HG02588 (cell line): Measurements from ENCODE around the gene ATRNL1.

Experiments used
- ATAC-seq: cut with Tn5 transposase; IDR thresholded peaks from one replicate; pipeline ENCODE4 v1.9.1; 2021; ENCODE audit warnings: mild to moderate bottlenecking, moderate library complexity; ENCODE audit not compliant: unreplicated experiment

ATRNL1 gene

DNA sequence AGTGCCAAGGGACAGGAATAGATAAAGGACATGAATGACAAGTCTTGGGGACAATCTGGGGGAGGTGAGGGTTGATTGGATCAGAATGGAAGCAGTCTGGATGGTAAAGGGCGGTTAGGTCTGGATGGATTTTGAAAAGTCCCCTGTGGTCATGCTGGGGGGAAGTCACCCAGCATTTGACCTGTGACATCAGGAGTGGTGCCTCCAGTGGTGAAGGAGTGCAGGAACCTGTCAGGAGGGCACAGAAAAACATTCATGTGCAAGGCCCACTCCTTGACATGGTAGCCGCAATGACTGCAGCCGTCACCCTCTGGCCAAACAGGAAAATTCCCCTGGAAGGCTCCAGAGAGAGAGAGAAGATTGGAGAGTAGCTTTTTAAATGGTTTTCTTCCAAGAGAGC, 875.1 kb downstream of the ATRNL1 start:
- ATAC-seq, result no peak

DNA sequence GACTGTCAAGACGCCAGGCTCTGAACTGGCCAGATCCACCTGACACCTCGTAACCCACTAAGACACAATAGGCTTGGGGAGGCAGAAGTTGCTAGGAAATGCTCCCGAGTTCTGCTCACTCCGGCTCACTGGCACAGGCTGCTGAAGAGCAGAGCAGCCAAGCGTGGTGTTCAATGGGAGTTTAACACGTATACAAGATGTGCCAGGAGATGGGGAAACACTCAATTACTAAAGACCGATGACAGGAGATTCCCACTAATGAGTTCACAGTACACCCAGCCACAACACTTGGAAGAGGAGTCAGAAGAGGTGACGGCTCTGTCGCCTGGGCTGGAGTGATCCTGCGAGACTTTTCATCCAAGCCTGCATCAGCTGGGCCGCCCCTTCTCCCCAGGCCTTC, 876.4 kb downstream of the ATRNL1 start:
- ATAC-seq, result no peak

DNA sequence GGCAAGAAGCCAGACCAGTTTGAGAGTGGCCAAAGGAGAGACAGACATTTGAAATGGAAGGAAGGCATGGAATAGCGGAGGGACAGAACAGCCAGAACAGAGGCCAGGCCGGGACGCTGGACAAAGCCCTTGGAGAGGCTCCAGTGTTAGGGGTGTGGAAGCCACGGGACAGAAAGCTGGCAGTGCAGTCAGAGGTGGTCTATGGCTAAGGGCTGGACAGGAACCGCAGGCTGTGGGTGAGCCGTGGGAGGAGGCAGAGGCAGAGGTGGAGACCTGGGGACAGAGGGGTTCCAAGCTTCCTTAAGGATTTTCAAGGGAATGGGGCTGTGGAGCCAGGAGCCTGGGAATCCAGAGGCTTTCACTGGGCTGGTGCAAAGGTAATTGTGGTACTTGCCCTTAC, 878.8 kb downstream of the ATRNL1 start:
- no peak for ATAC-seq

DNA sequence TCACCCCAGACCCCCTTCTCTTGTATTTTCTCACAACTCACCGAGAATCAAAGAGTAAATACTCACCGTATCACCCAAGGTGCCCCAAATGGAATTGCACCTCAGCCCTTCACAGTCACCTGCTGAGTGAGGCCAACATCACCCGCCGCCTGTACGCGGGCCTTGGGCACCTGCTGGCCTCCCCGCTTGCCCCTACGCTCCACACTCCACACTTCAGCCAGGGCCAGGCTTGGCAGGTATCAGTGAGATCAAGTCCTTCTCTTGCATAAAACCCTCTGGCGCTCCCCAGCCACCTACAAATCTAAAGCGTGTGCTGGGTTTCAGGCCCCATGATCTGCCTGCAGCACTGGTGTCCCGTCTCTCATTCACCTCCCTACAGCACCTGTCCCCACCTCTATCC, 879.3 kb downstream of the ATRNL1 start:
- no peak for ATAC-seq

DNA sequence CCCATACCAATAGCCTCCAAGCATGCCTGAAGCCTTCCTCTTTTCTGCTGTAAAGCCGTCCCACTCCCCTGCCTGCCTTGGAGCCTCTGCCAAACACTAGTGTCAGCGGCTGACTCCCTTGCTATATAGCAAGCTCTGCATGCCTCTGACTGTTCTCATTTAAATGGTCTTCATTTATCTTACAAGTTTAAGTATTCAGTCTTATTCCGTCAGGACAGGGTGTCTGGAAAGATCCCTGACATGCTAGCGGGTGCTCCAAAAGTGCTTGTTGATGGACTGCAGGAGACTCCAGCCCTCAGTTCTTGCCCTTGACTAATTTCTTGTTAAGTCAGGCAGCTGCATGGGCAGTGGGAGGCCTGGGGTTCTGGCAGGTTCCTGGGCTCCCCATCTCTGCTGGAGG, 881.2 kb downstream of the ATRNL1 start:
- ATAC-seq, result no peak

DNA sequence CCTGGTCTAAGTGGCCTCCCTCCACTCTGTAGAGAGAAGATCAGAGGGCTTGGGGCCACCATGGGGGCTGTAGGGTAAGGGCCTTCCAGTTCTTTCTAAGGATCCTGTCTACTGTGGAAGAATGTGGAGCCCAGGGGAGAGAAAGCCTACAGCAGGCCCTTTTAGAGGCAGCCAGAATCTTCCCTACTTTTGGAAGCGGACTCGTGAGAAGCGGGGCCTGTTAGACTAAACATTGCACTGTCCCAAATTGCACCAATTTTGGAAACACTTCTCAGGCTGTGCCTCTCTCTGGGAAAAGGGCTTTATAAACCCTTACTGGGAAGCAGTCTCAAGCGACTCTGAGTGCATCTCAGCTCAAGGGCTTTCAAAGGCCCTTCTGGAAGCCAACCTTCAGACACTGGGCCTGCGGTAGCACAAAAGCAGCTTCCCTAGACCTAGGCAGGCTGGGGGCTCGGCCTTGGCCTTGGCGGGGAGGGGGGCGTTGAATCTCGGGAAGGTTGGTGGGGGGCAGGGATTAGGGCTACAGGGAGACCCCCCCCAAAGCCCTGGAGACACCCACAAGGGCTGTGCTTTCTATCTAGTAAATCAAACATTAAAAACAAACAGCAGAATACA, 881.8 kb downstream of the ATRNL1 start:
- no peak for ATAC-seq

DNA sequence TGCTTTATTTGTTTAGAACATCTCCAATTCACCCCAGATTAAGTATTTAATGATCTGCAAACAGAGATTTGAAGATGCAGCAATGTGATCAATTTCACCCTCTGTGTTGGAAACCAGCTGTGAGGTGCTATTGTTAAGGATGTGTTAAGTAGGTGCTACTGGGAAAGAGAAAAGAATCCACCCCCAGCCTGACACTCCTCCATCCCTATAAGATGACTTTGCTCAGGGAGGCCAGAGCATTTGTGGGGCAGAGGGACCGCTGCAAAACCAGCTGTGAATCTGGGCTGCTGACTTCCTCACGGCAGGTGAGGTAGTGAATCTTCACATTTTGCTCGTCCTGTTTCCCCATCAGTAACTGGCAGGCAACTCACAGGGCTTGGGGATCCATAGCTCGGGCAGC, 882.3 kb downstream of the ATRNL1 start:
- ATAC-seq, result no peak

DNA sequence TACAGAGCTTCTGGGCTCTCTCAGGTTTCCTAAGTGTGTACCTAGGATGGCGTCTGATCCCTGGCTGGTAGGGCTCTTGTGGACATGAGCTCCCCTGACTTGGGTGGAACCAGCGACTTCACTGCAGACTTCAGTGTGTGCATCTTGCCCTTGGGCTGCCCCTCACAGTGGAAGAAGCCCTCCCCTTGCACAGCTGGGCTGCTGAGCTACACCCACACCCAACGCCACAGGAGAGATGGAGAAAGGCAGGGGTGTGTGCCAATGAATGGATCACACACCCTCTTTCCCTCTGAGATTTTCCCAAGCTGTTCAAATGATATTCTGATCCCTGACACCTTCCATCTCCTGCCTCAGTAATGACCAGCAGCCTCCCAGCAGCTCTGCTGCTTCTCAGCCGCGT, 883.2 kb downstream of the ATRNL1 start:
- no peak for ATAC-seq

DNA sequence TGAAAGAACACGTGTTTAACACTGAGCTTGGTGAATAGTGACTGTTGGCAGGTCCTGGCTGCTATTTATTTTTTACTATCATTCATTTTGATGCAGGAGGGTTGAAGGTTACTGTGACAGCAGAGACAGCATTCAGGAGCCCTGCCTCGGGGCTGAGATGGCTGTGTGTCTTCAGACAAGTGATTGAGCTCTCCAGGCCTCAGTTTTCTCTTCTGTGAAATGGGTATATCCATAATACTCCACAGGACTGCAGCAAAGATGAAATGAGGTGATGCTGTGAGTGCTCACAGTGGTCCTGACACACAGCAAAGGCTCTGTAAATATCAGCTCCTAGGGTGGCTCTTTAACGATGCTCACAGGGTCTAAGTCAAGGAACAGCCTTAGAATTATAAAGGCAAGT, 884.7 kb downstream of the ATRNL1 start:
- no peak for ATAC-seq

DNA sequence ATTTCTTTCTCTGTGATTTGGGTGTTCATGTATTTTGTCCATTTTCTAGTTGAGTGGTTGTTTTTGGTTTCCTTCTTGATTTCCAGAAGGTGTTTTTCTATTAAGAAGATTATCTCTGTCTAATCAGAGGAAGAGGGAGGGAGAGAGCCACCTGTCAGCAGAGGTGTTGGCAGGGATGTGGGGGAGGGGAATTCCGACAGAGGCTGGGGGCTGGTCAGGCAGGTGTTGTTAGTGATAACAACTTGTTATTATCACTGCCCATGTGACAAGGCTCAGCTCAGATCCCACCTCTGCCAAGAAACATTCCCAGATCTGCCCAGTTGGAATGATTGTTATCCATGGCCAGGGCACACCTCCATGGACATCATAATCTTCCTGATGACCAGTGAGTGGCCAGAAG, 886.4 kb downstream of the ATRNL1 start:
- ATAC-seq, result no peak

DNA sequence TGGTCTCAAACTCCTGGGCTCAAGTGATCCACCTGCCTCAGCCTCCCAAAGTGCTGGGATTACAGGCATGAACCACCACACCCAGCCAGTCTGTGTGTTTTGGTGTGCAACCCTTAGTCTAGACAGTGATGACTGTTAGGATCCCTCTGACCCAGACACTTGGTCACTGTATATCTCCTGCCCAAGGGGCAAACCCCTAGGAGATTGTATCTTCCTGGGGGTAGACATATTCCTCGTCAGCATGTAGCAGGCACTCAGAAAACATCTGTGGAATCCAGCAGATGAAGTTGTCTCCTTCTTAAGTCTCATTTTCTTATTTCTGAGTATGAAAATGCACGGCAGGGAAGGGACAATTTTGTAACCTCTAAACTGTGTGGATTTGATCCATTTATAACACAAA, 887.3 kb downstream of the ATRNL1 start:
- ATAC-seq, result no peak

DNA sequence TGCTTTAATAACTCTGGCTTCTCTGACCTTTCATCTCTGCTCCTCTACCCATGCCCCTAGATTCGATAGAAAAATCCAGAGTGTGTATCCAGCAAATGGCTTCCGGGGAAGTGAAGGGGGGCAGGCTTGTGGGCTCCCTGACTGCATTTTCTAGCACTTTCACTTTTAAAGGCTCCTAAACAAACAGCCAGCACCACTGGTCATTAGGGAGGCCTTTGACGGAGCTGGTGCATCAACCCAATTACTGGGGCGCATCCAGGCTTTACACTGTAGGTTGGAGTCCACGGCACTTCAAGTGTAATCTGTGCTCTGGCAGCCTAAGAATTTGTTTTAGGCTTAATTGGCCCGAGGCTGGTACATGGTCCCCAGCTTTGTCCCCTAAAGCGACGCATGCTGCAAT, 887.9 kb downstream of the ATRNL1 start:
- ATAC-seq, result no peak

DNA sequence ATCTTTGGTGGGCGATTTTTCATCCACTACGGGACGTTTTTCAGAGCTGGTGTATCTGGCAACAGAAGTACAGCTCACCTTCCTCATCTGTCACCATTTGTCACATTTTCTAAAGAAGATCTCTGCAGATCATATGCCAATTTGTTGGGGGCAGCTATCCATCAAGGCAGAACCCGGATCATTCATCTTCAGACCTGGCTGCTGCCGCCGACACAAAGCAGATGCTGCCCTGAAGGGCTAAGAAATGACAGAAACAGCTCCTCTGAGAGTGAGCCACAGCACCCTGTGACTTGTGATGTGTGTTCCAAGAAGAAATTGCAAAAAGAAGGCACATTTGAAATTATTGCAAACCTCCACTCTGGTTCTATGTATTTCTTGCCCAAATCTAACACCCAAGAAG, 888.9 kb downstream of the ATRNL1 start:
- ATAC-seq, result no peak

DNA sequence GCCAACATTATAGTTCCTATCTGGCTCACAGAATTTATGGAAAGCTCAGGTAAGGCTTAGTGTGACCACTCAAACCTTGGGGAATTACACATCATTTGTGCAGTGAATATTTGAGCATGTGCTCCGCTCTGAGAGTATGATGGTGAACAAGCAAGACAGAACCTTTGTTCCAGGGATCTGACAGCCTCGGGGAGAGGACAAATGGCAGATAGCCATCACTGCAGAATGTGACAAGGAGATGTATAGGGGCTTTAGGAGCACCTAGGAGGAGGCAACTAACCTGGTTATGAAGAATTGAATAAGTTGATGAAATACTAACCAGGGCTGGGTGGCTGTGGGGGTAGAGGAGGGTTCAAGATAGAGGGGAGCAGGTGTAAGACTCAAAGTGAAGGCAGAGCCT, 889.4 kb downstream of the ATRNL1 start:
- ATAC-seq, result no peak

DNA sequence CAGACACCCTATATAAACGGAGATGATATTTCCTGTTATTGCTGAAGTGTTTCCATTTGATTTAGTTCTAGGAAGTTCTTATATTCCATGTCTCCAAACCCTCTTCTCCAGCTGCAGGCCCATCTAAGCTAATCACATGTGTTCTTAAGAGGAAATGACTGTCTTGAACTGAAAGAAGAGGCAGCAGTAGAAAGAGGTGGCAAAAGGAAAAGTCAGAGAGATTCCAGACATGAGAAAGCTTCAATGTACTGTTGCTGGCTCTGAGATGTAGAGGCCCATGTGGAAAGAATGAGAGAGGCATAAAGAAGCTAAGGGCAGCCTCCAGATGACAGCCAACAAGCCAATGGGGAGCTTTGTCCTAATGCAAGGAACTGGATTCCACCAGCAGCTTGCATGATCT, 892.6 kb downstream of the ATRNL1 start:
- no peak for ATAC-seq

DNA sequence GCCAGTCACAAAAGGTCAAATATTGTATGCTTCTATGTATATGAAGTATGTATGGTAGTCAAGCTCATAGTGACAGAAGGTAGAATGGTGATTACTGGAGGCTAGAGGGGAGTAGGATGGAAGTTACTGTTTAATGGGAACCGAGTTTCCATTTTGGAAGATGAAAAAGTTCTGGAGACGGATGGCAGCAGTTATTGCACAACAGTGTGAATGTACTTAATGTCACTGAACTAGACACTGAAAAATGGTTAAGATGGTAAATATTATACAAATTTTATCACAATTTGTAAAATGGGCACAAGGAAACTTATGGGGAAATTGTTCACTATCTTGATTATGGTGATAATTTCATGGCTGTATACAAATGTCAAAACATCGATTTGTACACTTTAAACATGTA, 895.2 kb downstream of the ATRNL1 start:
- no peak for ATAC-seq

DNA sequence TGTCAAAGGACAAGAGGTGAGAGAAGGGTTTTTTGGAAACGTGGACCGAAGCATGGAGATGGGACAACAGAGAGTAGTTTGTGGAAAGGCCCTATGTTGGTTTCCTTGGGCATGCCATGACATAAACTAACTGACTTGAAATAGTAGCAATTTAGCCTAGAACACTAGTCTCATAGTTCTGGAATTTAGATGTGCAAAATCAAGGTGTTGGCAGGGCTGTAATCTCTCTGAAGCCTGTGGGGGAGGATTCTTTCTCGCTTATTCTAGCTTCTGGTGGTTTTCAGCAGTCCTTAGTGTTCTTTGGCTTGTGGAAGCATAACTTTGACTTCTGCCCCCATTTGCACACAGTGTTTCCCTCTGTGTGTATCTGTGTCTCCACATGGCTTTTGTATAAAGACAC, 896.5 kb downstream of the ATRNL1 start:
- no peak for ATAC-seq

DNA sequence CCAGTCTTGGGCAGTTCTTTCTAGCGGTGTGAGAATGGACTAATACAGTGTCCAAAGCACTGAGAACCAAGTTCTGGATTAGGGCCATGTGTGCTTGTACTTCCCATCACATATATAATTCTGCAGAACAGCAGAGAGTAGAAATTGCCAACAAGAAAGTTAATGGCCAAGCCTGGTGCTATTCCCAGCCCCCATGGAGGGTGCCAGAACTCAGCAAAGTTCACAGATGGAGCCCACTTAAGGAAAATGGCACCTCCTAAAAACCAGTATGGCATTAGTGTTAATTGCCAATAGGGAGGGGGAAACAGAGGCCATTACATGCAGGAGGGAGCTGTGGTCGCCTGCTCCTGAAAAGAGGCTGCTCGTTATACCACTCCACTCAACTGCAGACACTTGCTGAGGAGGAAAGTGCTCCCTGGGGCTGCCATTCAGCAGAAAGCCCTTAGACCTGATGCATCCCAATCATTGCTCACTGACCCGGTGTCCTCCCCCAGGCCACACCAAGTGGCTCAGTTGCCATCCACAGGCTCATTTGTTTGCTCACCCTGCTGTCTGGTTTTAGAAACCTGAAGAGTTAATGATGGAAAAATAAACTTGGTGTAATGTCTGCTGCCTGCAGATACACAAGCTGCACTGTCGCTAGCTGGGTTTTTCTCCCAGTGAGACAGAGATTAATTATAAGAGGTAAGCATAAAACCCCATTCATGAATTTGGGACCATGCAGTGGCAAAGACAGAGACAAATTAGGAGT, 899.2 kb downstream of the ATRNL1 start:
- ATAC-seq, result no peak

DNA sequence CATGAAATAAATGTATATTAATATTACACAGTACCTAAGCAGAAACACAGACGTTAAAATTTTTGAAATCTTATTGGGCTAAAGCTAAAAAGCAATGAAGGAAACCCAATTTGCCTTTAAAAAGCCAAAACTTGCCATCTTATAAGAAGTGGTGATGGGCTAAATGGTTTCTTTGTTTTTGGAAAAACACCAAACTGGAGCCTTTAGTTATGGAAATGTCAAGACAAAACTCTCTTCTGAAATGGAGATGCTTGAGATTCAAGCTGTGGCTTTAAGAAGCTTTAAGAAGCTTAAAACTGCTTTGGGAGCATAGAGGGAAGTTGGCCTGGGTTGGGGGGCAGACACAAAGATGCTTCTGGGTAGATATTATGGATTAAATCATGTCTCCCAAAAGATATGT, 902.9 kb downstream of the ATRNL1 start:
- no peak for ATAC-seq

DNA sequence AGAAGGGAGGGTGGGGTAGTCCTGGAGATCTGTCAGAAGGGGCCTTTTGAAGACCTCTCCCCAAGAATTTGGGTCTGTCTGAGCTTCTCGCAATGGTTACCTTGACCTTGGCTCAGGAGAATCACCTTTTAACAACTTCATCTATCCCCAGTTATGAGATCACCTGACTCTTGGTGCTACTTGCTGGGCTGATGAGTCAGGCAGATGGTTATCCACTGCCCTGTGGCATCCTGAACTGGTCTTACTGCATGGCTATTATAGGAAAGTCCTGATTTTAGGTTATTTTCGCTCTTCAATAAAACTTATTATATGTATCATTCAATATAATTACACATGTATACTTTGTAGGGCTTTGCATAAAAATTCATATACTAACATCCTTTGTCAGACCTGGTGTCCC, 905.1 kb downstream of the ATRNL1 start:
- ATAC-seq, result no peak
